GM21390 (cell line): ENCODE measurements around the gene PAGR1.
"Not testable (repeated sequence)": the region's sequence is repeated elsewhere in the genome, so short reads cannot be mapped to it uniquely, and the experiment has no call there.

Experiments used
- ATAC-seq: cut with Tn5 transposase; IDR thresholded peaks from one replicate; pipeline ENCODE4 v1.9.1; 2021; ENCODE audit not compliant: unreplicated experiment

PAGR1 gene

DNA sequence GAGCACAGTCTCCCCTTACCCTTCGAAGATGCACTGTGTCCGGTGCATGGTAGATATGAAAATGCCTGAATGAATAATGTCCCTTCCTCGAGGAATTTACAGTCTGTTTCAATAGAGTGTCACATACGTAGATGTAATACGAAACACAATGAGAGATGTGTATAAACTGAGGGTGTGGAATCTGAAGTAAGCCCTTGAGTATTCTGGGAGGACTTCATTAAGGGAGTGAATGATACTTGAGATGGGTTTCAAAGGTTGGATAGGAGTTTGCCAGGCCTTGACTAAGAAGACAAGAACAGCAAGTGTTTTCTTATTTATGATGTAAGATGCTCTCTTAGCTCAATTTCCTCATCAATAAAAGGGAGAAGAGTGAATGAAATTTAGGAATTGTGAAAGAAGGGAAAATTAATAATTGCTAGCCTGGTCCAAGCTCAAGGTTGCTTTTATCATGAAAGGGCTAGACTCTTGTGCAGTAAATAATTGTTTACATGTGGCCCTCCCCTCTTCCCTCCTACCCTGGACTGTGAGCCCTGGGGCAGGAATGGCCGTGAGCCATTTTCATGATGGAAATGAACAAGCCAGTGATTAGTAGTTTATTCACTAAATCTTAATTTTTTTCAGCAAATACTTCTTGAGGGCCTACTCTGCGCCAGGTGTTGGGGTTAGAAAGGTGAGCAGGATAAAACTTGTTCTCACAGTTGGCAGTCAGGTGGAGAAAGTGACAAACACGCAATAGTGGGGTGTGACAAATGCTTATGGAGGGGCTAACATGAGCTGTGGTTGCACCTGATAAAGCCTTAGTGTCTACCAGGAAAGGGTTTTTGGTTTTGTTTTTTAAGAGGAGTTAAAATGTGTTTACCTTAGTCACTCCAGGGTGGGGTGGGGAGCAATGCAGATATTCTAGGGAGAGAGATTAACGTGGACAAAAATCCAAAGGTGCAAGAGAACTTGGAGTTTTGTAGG is 23.8 kb upstream of the PAGR1 start:
- no peak for ATAC-seq

DNA sequence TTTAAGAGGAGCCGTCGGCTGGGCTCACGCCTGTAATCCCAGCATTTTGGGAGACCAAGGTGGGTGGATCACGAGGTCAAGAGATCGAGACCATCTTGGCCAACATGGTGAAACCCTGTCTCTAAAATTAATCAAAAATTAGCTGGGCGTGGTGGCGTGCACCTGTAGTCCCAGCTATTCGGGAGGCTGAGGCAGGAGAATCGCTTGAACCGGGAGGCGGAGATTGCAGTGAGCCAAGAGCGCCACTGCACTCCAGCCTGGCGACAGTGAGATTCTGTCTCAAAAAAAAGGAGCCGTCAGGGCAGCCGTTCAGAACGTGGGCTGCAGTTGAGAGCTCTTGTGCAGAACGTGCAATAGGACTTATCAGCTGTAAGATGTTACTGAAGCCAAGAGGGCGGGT is 22.8 kb upstream of the PAGR1 start:
- not testable (repeated sequence) for ATAC-seq

DNA sequence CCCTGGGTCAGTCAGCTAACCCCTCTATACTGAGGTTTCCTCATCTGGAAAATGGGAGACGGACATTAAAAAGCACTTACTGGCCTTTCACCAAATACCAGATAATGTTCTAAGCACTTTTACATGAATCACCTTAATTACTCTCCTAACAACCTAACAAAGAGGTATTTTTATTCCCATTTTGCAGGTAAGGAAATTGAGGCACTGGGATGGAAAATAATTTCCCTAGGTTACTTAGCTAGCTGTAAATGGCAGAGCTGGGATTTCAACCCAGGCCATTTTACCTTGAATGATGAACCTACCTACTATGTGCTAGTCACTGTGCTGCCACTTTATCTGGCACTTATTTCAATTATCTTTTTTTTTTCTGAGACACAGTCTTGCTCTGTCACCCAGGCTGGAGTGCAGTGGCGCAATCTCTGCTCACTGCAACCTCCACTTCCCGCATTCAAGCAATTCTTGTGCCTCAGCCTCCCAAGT is 21.7 kb upstream of the PAGR1 start:
- no peak for ATAC-seq

DNA sequence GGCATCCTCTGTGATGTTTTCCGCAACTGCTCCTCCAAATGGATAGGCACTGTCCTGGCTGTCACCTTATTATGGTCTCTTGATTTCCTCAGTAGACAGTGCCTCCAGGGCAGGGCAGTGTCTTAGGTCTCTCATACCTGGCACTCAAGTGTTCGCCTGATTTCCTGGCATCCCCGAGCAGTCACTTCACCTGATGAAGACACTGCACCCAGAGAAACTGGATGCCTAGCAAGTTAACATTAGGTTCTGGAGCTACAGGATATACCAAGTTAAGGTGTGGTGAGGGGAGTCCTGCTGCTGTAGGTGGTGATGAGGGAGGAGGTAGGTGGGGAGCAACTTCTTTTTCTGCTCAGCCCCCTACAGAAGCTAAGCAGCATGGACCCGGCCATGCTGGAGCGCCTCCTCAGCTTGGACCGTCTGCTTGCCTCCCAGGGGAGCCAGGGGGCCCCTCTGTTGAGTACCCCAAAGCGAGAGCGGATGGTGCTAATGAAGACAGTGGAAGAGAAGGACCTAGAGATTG is 13.5 kb upstream of the PAGR1 start:
- no peak for ATAC-seq

DNA sequence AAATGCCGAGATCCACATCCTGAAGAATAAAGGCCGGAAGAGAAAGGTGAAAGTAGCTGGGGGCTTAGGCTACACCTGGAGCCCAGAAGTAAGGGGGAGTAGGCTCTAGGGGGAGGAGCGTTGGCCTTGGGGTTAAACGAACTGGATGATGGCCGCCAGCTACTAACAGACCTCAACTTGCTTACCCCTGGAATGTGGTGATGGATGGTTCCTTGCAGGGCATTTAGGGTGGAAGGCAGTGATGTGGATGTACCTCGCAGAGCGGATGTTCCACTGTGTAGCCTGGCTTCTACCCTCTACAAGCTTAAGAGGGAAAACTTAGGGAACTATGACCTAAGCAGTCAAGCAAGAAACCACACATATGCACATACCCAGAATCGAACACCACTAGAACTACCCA is 11.9 kb upstream of the PAGR1 start:
- ATAC-seq: no peak

DNA sequence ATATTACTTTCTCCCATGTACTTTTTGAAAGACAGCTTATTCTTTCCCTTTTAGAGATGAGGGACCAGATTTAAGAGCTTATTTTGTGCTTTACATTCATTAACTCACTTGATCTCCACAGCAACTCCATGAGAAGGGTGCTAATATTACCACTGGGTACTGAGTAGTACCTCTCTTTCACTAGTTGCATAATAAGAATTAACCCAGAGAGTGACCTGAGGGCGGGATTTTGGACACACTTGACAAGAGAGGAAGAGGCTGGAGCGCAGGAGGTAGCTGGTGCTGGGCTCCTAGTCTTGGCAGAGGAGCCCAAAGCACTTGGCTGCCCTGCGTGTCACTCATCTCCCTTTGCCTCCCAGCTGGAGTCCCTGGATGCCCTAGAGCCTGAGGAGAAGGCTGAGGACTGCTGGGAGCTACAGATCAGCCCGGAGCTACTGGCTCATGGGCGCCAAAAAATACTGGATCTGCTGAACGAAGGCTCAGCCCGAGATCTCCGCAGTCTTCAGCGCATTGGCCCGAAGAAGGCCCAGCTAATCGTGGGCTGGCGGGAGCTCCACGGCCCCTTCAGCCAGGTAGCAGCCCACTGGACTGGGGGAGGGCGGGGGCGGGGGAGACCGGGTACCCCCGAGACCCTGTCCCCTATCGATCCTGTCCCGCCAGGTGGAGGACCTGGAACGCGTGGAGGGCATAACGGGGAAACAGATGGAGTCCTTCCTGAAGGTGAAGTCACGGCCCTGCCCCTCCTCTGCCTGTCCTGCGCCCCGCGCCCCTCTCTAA is 11.3 kb upstream of the PAGR1 start:
- no peak for ATAC-seq

DNA sequence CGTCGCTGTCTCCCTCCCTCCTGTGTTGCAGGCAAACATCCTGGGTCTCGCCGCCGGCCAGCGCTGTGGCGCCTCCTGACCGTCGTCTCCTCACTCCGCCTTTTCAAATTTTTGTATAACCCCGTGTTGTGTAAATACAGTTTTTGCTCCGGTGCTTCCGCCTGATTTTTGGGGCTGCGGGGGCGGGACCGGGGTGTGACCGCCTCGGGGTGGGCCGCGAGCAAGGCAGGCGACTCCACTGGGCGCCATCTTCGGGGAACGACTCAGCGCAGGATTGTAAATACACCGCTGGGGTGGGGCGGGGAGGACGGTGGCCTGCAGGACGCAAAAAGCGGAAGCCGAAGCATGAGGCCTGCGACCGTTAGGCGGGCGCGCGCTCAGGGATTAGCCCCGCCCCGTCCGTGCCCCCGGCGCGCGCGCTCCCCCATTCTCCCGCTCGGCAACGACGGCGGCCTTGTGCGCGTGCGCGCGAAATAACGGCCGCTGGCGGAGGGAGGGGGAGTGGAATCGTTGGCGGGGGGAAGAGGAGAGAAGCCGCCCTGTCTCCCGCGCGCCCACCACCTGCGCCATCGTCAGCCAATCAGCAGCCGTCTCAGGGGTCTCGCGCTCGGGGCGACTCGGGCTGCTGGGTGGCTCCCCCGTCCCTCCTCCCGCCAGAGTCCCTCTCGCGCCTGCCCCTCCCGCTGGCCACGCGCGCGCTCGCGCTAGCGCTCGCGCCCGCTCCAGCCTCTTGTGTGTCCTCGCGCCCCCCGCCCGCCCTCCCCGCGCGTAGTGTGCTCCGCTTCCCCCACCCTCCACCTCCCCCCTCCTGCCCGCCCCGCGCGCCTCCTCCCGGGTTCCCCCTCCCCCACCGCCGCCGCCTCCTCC is 10.5 kb upstream of the PAGR1 start:
- ATAC-seq: peak; percentile 51

DNA sequence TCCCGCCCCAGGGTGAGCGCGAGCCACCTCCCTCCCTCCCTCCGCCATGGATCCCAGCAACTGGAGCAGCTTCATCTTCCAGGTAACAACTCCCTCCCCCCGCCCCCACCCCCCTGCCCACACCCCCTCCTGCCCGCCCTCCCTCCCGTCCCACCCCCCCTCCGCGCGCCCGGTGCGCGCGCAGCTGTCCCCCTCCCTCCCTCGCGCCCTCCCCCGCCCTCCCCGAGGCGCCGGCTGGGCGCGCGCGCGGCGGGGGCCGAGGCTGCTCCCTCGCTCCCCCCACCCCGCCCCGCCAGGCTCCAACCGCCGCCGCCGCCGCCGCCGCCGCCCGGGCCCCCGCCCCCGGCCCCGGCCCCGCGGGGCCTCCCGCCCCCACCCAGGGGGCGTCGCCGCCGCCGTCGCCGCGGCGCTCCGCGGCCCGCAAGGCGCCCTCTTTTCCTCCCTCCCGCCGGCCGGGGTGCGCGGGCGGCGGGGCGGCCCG is 9.8 kb upstream of the PAGR1 start, which contains the start of gene MAZ:
MAZ (plus strand) TSS at position 431 of the 481 bp plus-strand sequence. CDS start 173 bp downstream, outside the sequence.
- no peak for ATAC-seq

DNA sequence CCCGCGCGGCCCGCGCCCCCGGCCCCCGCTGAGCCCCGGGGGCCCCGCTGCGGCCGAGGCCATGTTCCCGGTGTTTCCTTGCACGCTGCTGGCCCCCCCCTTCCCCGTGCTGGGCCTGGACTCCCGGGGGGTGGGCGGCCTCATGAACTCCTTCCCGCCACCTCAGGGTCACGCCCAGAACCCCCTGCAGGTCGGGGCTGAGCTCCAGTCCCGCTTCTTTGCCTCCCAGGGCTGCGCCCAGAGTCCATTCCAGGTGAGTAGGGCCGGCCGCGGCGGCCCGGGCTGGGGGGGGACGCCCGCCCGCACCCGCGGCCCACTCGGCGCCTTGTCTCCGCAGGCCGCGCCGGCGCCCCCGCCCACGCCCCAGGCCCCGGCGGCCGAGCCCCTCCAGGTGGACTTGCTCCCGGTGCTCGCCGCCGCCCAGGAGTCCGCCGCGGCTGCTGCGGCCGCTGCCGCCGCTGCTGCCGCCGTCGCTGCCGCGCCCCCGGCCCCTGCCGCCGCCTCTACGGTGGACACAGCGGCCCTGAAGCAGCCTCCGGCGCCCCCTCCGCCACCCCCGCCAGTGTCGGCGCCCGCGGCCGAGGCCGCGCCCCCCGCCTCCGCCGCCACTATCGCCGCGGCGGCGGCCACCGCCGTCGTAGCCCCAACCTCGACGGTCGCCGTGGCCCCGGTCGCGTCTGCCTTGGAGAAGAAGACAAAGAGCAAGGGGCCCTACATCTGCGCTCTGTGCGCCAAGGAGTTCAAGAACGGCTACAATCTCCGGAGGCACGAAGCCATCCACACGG is 9.1 kb upstream of the PAGR1 start:
- no peak for ATAC-seq

DNA sequence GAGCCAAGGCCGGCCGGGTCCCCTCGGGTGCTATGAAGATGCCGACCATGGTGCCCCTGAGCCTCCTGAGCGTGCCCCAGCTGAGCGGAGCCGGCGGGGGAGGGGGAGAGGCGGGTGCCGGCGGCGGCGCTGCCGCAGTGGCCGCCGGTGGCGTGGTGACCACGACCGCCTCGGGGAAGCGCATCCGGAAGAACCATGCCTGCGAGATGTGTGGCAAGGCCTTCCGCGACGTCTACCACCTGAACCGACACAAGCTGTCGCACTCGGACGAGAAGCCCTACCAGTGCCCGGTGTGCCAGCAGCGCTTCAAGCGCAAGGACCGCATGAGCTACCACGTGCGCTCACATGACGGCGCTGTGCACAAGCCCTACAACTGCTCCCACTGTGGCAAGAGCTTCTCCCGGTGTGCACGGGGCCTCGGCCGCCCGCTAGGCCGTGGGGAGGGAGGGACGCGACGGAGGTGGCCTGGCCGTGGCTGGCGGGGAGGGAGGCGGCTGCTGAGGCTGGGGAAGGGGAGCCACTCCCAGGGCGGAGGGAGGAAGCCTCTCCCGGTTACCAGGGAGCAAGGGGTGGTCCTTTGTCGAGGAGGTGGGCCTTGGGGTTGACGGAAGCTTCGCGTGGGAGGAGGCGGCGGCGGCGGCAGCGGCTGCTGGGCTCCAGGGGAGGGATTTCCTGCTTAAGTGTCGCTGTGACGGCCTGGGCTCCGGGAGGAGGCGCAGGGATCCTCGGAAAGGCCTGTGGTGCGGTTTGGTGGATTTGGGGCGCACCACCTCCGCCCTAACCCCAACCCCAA is 8.3 kb upstream of the PAGR1 start:
- no peak for ATAC-seq

DNA sequence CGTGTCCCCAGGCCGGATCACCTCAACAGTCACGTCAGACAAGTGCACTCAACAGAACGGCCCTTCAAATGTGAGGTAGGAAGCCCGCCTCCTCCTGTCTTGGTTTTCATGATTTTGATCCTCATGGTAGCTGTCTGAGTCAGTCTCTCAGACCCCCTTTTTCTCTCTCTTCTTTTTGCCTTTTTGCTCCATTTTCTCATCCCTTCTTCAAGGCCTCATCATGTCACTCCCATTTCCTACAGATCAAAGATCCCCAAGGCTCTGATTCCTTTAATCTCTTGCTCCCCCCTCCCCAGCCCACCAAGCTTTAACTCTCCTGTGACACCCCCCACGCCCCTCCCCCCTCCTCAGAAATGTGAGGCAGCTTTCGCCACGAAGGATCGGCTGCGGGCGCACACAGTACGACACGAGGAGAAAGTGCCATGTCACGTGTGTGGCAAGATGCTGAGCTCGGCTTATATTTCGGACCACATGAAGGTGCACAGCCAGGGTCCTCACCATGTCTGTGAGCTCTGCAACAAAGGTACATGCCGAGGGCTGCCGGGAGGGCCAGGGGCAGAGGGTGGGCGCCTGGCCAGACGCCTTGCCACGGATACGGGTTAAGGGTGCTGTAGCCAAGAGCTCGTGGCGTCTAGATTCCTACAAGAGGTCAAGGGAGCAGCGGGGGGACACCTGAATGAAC is 7.6 kb upstream of the PAGR1 start:
- ATAC-seq: no peak

DNA sequence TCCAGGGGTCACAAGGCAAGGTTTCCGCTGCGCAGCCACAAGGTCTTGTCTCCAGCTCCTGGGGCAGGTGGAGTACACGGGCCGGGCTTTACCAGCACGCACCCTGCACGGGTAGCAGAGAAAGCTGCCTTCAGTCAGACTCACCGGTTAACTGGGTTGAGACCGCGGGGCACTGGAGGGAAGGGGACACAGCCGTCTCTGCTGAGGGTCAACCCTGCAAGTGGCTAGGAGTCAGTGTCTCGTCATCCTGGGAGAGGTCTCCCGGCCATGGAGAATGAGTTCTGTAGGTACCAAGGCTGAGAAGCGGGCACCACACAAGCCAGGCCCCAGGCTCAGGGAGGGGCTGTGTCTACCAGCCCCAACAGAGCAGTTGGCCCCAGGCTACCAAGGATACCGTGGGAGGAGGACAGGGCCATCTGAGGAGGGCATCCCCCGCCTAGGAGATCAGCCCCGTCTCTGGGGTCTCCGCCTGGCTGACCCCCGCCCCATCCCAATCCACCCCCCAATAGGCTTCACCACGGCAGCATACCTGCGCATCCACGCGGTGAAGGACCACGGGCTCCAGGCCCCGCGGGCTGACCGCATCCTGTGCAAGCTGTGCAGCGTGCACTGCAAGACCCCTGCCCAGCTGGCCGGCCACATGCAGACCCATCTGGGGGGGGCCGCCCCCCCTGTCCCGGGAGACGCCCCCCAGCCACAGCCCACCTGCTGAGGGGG is 6.8 kb upstream of the PAGR1 start:
- ATAC-seq: no peak

DNA sequence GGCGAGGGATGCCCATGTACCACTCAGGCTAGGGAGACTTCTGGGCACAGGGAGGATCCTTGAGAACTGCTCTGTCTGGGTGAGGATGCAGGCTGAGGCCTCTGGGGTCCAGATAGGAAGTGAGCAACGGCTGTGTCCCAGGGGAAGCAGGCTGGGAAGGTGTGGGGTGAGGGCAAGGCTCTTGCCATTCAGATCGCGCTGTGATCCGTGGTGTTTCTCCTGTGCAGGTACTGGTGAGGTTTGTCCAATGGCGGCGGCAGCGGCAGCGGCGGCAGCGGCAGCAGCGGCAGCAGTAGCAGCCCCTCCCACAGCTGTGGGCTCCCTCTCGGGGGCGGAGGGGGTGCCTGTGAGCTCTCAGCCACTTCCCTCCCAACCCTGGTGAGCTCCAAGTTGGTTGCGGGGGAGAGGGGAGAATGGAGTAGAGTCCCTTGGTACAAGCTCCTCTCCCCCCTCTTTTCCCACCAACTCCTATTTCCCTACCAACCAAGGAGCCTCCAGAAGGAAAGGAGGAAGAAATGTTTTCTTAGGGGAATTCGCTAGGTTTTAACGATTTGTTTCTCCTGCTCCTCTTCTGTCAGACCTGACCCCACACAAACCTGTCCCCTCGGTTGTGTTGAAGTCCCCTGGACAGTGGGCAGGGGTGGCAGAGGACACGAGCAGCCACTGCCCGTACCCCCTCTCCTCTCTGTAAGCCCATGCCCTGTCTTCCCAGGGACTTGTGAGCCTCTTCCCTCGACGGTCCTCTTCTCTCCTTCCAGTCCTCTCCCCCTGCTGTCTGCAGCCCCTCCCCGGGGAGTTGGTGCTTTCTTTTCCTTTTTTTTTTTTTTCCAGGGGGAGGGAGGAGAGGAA is 5.9 kb upstream of the PAGR1 start:
- no peak for ATAC-seq

DNA sequence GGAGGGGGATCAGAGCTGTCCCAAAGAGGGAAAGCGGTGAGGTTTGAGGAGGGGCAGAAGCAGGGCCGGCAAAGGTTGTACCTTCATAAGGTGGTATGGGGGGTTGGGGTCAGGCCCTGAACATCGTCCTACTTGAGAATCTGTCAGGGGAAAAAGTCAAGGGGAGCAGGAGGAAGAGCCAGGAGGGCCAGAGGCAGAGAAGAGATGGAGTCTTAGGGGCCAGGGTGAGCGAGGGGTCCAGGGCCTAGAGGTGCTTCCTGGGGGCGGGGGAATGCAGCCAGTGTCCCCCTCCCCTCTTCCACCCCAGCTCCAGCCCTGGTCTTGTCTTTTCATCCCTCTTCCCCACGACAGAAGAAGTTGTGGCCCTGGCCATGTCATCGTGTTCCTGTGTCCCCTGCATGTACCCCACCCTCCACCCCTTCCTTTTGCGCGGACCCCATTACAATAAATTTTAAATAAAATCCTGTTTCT is 5.2 kb upstream of the PAGR1 start:
- ATAC-seq: no peak

DNA sequence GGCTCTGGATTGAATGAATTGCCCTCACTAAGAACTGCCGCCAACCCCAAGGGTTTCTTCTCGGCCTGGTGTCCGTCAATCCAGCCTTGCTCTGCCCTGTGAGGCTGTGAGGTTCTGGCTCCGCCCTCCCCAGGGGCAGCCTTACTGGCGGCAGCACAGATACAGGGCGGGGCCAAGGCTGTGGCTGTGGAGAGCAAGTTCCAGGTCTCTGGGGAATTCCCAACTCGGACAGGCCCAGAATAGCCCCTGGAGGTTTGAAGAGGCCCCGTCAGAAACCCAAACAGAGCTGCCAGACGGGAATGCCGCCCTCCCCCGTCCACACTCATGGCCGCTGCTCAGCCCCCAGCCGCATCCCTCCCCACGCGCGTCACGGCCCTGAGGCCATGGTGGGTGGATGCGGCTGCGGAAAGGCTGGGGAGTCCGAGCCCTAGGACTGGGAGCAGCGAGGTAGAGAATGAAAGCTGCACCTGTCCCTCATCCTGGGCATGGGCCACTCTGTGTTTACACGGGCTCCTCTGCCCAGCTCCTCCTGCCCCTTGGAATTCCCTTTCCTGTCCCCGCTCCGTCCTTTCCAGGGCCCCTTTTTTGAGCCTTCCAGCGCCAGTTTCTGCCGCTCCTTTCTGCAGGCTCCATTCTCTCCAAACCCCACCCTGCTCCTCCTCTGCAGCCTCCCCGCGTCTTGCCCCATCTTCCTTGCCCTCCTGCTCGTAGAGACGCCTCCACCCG is 4.6 kb upstream of the PAGR1 start:
- ATAC-seq: peak; percentile 36
